Adipose tissue (tissue), 3 donors: ENCODE data around the gene HLA-DRB1. TPM values are rescaled to one million over a fixed set of nuclear protein-coding genes. Genes with fewer than 3 reads are reported as not detected.
"Not testable (repeated sequence)": the region's sequence is repeated elsewhere in the genome, so short reads cannot be mapped to it uniquely, and the experiment has no call there.

Experiments used
- H3K27ac ChIP-seq: one replicate; pipeline ENCODE4 v1.5.1; 2013; ENCODE audit warnings: low read depth, low read length
- WGBS, 3 donors: extraction: QIAGEN DNeasy Blood & Tissue Kit; methylation state at CpG; one replicate each; pipeline ENCODE4 v1.1.7; 2013; 5-methylcytosine and 5-hydroxymethylcytosine counted together
- polyA plus RNA-seq, 3 donors: library from polyadenylated mRNA; stranded (reverse); fragments of 200-250 nt; gene quantifications; one replicate each; pipeline ENCODE4 v1.2.3, GENCODE V29; 2013
- donor health status: healthy with polysubstance abuse.
- donor health status: Bipolar disorder and iron deficiency.
- donor health status: healthy.

Gene HLA-DRB1
- polyA plus RNA-seq, 3 donors: 26.0 to 93.5 (median 30.5) TPM

- no peak overlapping the region for H3K27ac ChIP-seq
- 25 to 36% (median 27%) methylated on average over 3 of the region's 3 CpGs for WGBS, 3 donors
These were observed 21.1 kb upstream of the HLA-DRB1 start for GRCh38 chr6:32610682-32611296.

- H3K27ac ChIP-seq: no peak overlapping the region
- WGBS, 3 donors: 12 to 20% (median 18%) methylated on average over 8 of the region's 8 CpGs
These were observed 20.3 kb upstream of the HLA-DRB1 start for GRCh38 chr6:32609731-32610640.

GRCh38 chr6:32609391-32609730 lies 19.7 kb upstream of the HLA-DRB1 start:
- no peak overlapping the region for H3K27ac ChIP-seq
- WGBS, 3 donors: 51 to 55% (median 53%) methylated on average over 3 of the region's 3 CpGs

GRCh38 chr6:32608362-32608761 lies 18.7 kb upstream of the HLA-DRB1 start:
- 32 to 60% (median 33%) methylated on average over 3 of the region's 3 CpGs for WGBS, 3 donors
- H3K27ac ChIP-seq: no peak overlapping the region

- no peak overlapping the region for H3K27ac ChIP-seq
- 46 to 64% (median 47%) methylated on average over 2 of the region's 2 CpGs for WGBS, 3 donors
These were observed 18.3 kb upstream of the HLA-DRB1 start for GRCh38 chr6:32607988-32608298.

- 48 to 76% (median 58%) methylated on average over 3 to 4 of the region's 4 CpGs for WGBS, 3 donors
- H3K27ac ChIP-seq: no peak overlapping the region
These were observed 17.8 kb upstream of the HLA-DRB1 start for GRCh38 chr6:32607263-32607987.

GRCh38 chr6:32604434-32604877 lies 14.8 kb upstream of the HLA-DRB1 start:
- no peak overlapping the region for H3K27ac ChIP-seq
- WGBS, 3 donors: 0 to 33% (median 0%) methylated on average over 3 of the region's 3 CpGs

- no peak overlapping the region for H3K27ac ChIP-seq
- WGBS, 3 donors: 3 to 29% (median 10%) methylated on average over 3 of the region's 3 CpGs
These were observed 14.2 kb upstream of the HLA-DRB1 start for GRCh38 chr6:32603888-32604287.

GRCh38 chr6:32603222-32603621 lies 13.6 kb upstream of the HLA-DRB1 start:
- no peak overlapping the region for H3K27ac ChIP-seq
- 66 to 69% (median 66%) methylated on average over 3 to 5 of the region's 5 CpGs for WGBS, 3 donors

GRCh38 chr6:32602383-32602782 lies 12.7 kb upstream of the HLA-DRB1 start:
- H3K27ac ChIP-seq: no peak overlapping the region
- 62 to 65% (median 65%) methylated on average over 3 of the region's 3 CpGs for WGBS, 3 donors

GRCh38 chr6:32597024-32597423 lies 7.4 kb upstream of the HLA-DRB1 start:
- H3K27ac ChIP-seq: no peak overlapping the region

- not testable (repeated sequence) for H3K27ac ChIP-seq
These were observed 1.1 kb upstream of the HLA-DRB1 start for GRCh38 chr6:32590713-32591112.

GRCh38 chr6:32588156-32588555 lies 1.5 kb downstream of the HLA-DRB1 start:
- no peak overlapping the region for H3K27ac ChIP-seq
- 78 to 93% (median 82%) methylated on average over 2 of the region's 2 CpGs for WGBS, 3 donors

More at GRCh38 chr6:32590713-32591112, 1.1 kb upstream of the HLA-DRB1 start:
- 84% methylated on average over 9 of the region's 10 CpGs; no CpG with 5 or more reads in 2 of the 3 donors for WGBS, 3 donors

- no peak overlapping the region for H3K27ac ChIP-seq
- 10 to 19% (median 14%) methylated on average over 2 of the region's 2 CpGs for WGBS, 3 donors
These were observed 6.1 kb downstream of the HLA-DRB1 start for GRCh38 chr6:32583527-32583898.

- no peak overlapping the region for H3K27ac ChIP-seq
- WGBS, 3 donors: 20 to 45% (median 34%) methylated on average over 6 to 8 of the region's 8 CpGs
These were observed 8.1 kb downstream of the HLA-DRB1 start for GRCh38 chr6:32581315-32582095.

GRCh38 chr6:32580593-32580992 lies 9.1 kb downstream of the HLA-DRB1 start:
- 66 to 86% (median 80%) methylated on average over 4 of the region's 4 CpGs for WGBS, 3 donors
- H3K27ac ChIP-seq: no peak overlapping the region

- 0 to 15% (median 0%) methylated on average over 2 to 3 of the region's 3 CpGs for WGBS, 3 donors
These were observed 10.7 kb downstream of the HLA-DRB1 start for GRCh38 chr6:32578962-32579361.

GRCh38 chr6:32577493-32577892 lies 12.2 kb downstream of the HLA-DRB1 start:
- not testable (repeated sequence) for H3K27ac ChIP-seq
- WGBS, 3 donors: 13 to 35% (median 22%) methylated on average over 5 of the region's 5 CpGs

More at GRCh38 chr6:32578962-32579361, 10.7 kb downstream of the HLA-DRB1 start:
- H3K27ac ChIP-seq: no peak overlapping the region
